Measurements from ENCODE around the gene CEP57L1. TPM values are rescaled to one million over a fixed set of nuclear protein-coding genes. Genes with fewer than 3 reads are reported as not detected.
"Not testable (repeated sequence)": the region's sequence is repeated elsewhere in the genome, so short reads cannot be mapped to it uniquely, and the experiment has no call there.

CEP57L1 gene
- total RNA-seq, 1 experiment from 2014 or later: 20.7 TPM

GRCh38 chr6:109105681-109106080, 10.4 kb downstream of the CEP57L1 start:
- BruUV-seq (replicated peaks): no TSS peak
- ATAC-seq (no peak), DNase-seq (ENCODE audit: low read depth, low spot score) (no peak)
- intact Hi-C loops (cut with micrococcal nuclease): no loop called here
- H3K4me1 ChIP-seq (ENCODE audit: control insufficient read depth in 1 of 2, insufficient read depth in 2 of 2, low read length in 2 of 2): no peaks in the 10 kb centered on the region
- H3K27ac ChIP-seq (ENCODE audit: low read depth, low read length): no peak overlapping the region
- no peak overlapping the region for H3K4me3 ChIP-seq (replicated peaks in 1 of 2; ENCODE audit: low read depth in 1 of 2, low read length in 2 of 2)
- no peaks in the 10 kb centered on the region for H3K27me3 ChIP-seq (ENCODE audit: insufficient read depth, low read length)
- no peaks in the 10 kb centered on the region for H3K9me3 ChIP-seq (ENCODE audit: control insufficient read depth in 1 of 2, insufficient read depth in 1 of 2, low read depth in 1 of 2, low read length in 2 of 2)
- H3K9me2 ChIP-seq (ENCODE audit: insufficient read depth): no peaks in the 10 kb centered on the region
- TF ChIP-seq POLR2A (IDR thresholded peaks at IDR 0.05; ENCODE audit: borderline replicate concordance, extremely low read depth, insufficient read depth, insufficient read length): no peak
- TF ChIP-seq RAD21 (IDR thresholded peaks at IDR 0.05; ENCODE audit: low read depth): no peak
- no peak for TF ChIP-seq POLR2AphosphoS5 (IDR thresholded peaks at IDR 0.05; ENCODE audit: low read depth, low read length)
- TF ChIP-seq MAX (IDR thresholded peaks at IDR 0.05): no peak
- TF ChIP-seq FOSL1 (IDR thresholded peaks at IDR 0.05; ENCODE audit: low read depth): no peak
- H2AFZ ChIP-seq (ENCODE audit: low read depth, low read length, poor library complexity, severe bottlenecking): no peak overlapping the region
- CTCF ChIA-PET: no interaction called here
- no peaks in the 10 kb centered on the region; the same call in 1 of the 2 replicates for H4K20me1 ChIP-seq (ENCODE audit: insufficient read depth)
- POLR2A ChIA-PET: no interaction called here
- H3K9ac ChIP-seq (ENCODE audit: low read length): no peak overlapping the region
- no peak overlapping the region for H3K4me2 ChIP-seq (ENCODE audit: low read length)
- no peaks in the 10 kb centered on the region for H3K36me3 ChIP-seq (ENCODE audit: control insufficient read depth in 1 of 2, insufficient read depth in 2 of 2, low read length in 2 of 2)
- RAD21 ChIA-PET (ENCODE audit: low non-redundant PET in 1 of 2, low total read pairs in 2 of 2, uncharacterized antibody in 2 of 2, unreplicated experiment in 2 of 2): no interaction called here
- H3K79me2 ChIP-seq (ENCODE audit: insufficient read depth, low read length): peaks cover 30% of the 10 kb centered on the region

- H2AFZ ChIP-seq (ENCODE audit: low read depth, low read length, poor library complexity, severe bottlenecking); H3K9me3 ChIP-seq (ENCODE audit: control insufficient read depth in 1 of 2, insufficient read depth in 1 of 2, low read depth in 1 of 2, low read length in 2 of 2); H3K9ac ChIP-seq (ENCODE audit: low read length); H3K27me3 ChIP-seq (ENCODE audit: insufficient read depth, low read length); H3K27ac ChIP-seq (ENCODE audit: low read depth, low read length); H3K4me1 ChIP-seq (ENCODE audit: control insufficient read depth in 1 of 2, insufficient read depth in 2 of 2, low read length in 2 of 2); H3K4me2 ChIP-seq (ENCODE audit: low read length); H3K9me2 ChIP-seq (ENCODE audit: insufficient read depth); H3K36me3 ChIP-seq (ENCODE audit: control insufficient read depth in 1 of 2, insufficient read depth in 2 of 2, low read length in 2 of 2); H3K4me3 ChIP-seq (replicated peaks in 1 of 2; ENCODE audit: low read depth in 1 of 2, low read length in 2 of 2); DNase-seq (ENCODE audit: low read depth, low spot score); POLR2A ChIA-PET; intact Hi-C loops (cut with micrococcal nuclease); BruUV-seq (replicated peaks); RAD21 ChIA-PET (ENCODE audit: low non-redundant PET in 1 of 2, low total read pairs in 2 of 2, uncharacterized antibody in 2 of 2, unreplicated experiment in 2 of 2); H4K20me1 ChIP-seq (ENCODE audit: insufficient read depth); ATAC-seq; CTCF ChIA-PET: not testable (repeated sequence)
- peaks cover 28% of the 10 kb centered on the region for H3K79me2 ChIP-seq (ENCODE audit: insufficient read depth, low read length)
Measured at GRCh38 chr6:109109663-109110062, 14.4 kb downstream of the CEP57L1 start.

- CTCF ChIA-PET; H3K9ac ChIP-seq (ENCODE audit: low read length); BruUV-seq (replicated peaks); H3K4me1 ChIP-seq (ENCODE audit: control insufficient read depth in 1 of 2, insufficient read depth in 2 of 2, low read length in 2 of 2); H4K20me1 ChIP-seq (ENCODE audit: insufficient read depth); H3K4me2 ChIP-seq (ENCODE audit: low read length); intact Hi-C loops (cut with micrococcal nuclease); ATAC-seq; H3K36me3 ChIP-seq (ENCODE audit: control insufficient read depth in 1 of 2, insufficient read depth in 2 of 2, low read length in 2 of 2); H3K27ac ChIP-seq (ENCODE audit: low read depth, low read length); H2AFZ ChIP-seq (ENCODE audit: low read depth, low read length, poor library complexity, severe bottlenecking); H3K9me2 ChIP-seq (ENCODE audit: insufficient read depth); H3K9me3 ChIP-seq (ENCODE audit: control insufficient read depth in 1 of 2, insufficient read depth in 1 of 2, low read depth in 1 of 2, low read length in 2 of 2); POLR2A ChIA-PET; H3K27me3 ChIP-seq (ENCODE audit: insufficient read depth, low read length); DNase-seq (ENCODE audit: low read depth, low spot score); RAD21 ChIA-PET (ENCODE audit: low non-redundant PET in 1 of 2, low total read pairs in 2 of 2, uncharacterized antibody in 2 of 2, unreplicated experiment in 2 of 2); H3K4me3 ChIP-seq (replicated peaks in 1 of 2; ENCODE audit: low read depth in 1 of 2, low read length in 2 of 2): not testable (repeated sequence)
- peaks cover 37% of the 10 kb centered on the region; the same call in 1 of the 2 replicates for H3K79me2 ChIP-seq (ENCODE audit: insufficient read depth, low read length)
Measured at GRCh38 chr6:109112663-109113062, 17.4 kb downstream of the CEP57L1 start.

Measured in HCT116 (cell line).